BE2C (cell line): ENCODE data around the gene UTP3.
A peak's percentile ranks its signal among the peaks of the same experiment; 100 is the strongest.
"Not testable (repeated sequence)": the region's sequence is repeated elsewhere in the genome, so short reads cannot be mapped to it uniquely, and the experiment has no call there.

Experiments
- DNase-seq: peaks from one replicate; pipeline ENCODE4 v3.0.0-alpha.2; 2020
- H3K27me3 ChIP-seq: fragments of 250-450 bp; sonication (Bioruptor Pico); 2 replicates; pipeline ENCODE4 v1.5.1; 2020; ENCODE audit warnings: mild to moderate bottlenecking
- H3K36me3 ChIP-seq: fragments of 250-450 bp; sonication (Bioruptor Pico); 2 replicates; pipeline ENCODE4 v1.5.1; 2020; ENCODE audit warnings: mild to moderate bottlenecking
- H3K4me1 ChIP-seq: fragments of 250-450 bp; sonication (Bioruptor Pico); 2 replicates; pipeline ENCODE4 v1.5.1; 2020
- H3K4me3 ChIP-seq: 2 replicates; pipeline ENCODE4 v1.5.1; 2011; ENCODE audit warnings: low read depth, low read length
- H3K9me3 ChIP-seq: fragments of 250-450 bp; sonication (Bioruptor Pico); 2 replicates; pipeline ENCODE4 v1.5.1; 2020
- TF ChIP-seq, protein P1 (sequence below): IDR thresholded peaks from 2 replicates; pipeline ENCODE4 v1.5.1; 2012; ENCODE audit warnings: mild to moderate bottlenecking, low read depth, low read length

Gene UTP3

DNA sequence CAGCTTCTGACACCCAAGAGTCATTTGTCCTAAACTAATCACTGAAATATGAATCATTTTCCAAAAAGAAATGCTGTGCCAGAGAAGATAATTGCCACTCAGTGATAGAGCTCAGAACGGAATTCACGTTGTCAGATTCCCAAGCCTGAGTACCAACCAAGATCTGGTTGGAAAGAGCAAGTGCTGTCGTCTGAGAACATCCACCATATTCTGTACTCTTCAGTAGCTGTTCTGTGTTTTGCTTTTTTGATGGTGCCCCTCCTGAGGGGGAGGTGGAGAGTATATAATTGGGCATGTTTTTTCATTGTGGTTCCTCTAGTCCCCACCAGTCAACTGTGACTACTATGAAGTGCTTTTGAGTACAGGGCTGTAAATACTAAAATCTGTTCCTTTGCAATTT is 46.6 kb downstream of the UTP3 start:
- Histone ChIP-seq H3K27me3 (no peaks in the 10 kb centered on the region), H3K36me3 (peaks cover 11% of the 10 kb centered on the region; the same call in 1 of the 2 replicates), H3K9me3 (no peaks in the 10 kb centered on the region; the same call in 1 of the 2 replicates), H3K4me1 (peaks cover 3% of the 10 kb centered on the region; the same call in 1 of the 2 replicates), H3K4me3 (no peak overlapping the region)
- no peak for DNase-seq
- TF ChIP-seq, protein P1, sequence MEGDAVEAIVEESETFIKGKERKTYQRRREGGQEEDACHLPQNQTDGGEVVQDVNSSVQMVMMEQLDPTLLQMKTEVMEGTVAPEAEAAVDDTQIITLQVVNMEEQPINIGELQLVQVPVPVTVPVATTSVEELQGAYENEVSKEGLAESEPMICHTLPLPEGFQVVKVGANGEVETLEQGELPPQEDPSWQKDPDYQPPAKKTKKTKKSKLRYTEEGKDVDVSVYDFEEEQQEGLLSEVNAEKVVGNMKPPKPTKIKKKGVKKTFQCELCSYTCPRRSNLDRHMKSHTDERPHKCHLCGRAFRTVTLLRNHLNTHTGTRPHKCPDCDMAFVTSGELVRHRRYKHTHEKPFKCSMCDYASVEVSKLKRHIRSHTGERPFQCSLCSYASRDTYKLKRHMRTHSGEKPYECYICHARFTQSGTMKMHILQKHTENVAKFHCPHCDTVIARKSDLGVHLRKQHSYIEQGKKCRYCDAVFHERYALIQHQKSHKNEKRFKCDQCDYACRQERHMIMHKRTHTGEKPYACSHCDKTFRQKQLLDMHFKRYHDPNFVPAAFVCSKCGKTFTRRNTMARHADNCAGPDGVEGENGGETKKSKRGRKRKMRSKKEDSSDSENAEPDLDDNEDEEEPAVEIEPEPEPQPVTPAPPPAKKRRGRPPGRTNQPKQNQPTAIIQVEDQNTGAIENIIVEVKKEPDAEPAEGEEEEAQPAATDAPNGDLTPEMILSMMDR: no peak

DNA sequence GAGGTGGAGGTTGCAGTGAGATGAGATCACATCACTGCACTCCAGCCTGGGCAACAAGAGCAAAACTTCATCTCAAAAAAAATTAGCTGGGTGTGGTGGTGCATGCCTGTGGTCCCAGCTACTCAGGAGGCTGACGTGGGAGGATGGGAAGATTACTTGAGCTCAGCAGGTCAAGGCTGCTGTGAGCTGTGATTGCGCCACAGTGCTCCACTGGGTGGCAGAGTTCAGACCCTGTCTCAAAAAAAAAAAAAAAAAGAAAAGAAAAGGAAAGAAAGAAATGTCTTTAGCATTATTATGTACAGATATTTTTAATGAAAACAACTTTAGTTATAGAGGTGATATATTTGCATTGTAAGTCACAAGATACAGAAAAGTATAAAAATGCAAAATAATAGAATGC is 47.6 kb downstream of the UTP3 start:
- TF ChIP-seq, protein P1: peak; percentile 55
- H3K4me1 ChIP-seq, H3K4me3 ChIP-seq, H3K9me3 ChIP-seq, H3K27me3 ChIP-seq: not testable (repeated sequence)
- peak; percentile 40 for DNase-seq
- peaks cover 11% of the 10 kb centered on the region; the same call in 1 of the 2 replicates for H3K36me3 ChIP-seq

DNA sequence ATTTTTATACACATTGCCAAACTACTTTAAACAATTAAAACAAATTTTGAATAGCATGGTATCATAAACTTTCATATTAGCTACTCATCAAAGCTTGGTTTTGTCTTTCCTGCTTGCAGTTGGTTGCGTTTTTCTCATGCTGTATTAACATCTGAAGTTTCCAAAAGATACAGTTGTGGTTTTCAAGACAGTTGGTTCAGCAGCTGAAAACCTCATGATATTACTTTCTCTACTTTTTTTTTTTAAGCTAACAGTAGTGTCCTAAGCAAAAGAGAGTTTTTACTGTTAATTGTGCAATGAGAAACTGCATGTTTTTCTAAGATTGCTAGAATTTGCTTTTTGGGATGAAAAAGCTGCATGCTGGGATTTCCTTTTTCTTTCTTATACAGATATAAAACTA is 48.7 kb downstream of the UTP3 start:
- Histone ChIP-seq H3K4me3 (no peak overlapping the region), H3K27me3 (no peaks in the 10 kb centered on the region), H3K36me3 (peaks cover 4% of the 10 kb centered on the region; the same call in 1 of the 2 replicates), H3K9me3 (no peaks in the 10 kb centered on the region; the same call in 1 of the 2 replicates), H3K4me1 (peaks cover 3% of the 10 kb centered on the region; the same call in 1 of the 2 replicates)
- TF ChIP-seq, protein P1: no peak
- no peak for DNase-seq

DNA sequence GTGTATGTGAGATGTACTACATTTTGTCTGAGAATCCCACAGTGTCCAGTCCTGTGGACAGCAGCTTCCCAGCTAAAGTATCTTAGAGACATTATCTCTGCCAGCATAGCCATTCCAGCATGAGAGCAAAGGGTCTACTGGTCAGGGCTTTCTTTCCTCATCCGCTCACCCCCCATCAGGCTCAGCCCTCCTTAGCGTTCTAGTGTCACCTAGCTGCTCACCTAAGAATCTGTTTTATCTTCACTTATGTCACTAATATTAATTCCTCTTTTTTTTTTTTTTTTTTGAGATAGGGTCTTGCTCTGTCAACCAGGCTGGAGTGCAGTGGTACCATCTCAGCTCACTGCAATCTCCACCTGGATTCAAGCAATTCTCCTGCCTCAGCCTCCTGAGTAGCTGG is 49.1 kb downstream of the UTP3 start:
- Histone ChIP-seq H3K36me3 (no peaks in the 10 kb centered on the region), H3K9me3 (no peaks in the 10 kb centered on the region; the same call in 1 of the 2 replicates), H3K4me3 (no peak overlapping the region), H3K27me3 (no peaks in the 10 kb centered on the region), H3K4me1 (peaks cover 3% of the 10 kb centered on the region; the same call in 1 of the 2 replicates)
- DNase-seq: no peak
- TF ChIP-seq, protein P1: no peak

DNA sequence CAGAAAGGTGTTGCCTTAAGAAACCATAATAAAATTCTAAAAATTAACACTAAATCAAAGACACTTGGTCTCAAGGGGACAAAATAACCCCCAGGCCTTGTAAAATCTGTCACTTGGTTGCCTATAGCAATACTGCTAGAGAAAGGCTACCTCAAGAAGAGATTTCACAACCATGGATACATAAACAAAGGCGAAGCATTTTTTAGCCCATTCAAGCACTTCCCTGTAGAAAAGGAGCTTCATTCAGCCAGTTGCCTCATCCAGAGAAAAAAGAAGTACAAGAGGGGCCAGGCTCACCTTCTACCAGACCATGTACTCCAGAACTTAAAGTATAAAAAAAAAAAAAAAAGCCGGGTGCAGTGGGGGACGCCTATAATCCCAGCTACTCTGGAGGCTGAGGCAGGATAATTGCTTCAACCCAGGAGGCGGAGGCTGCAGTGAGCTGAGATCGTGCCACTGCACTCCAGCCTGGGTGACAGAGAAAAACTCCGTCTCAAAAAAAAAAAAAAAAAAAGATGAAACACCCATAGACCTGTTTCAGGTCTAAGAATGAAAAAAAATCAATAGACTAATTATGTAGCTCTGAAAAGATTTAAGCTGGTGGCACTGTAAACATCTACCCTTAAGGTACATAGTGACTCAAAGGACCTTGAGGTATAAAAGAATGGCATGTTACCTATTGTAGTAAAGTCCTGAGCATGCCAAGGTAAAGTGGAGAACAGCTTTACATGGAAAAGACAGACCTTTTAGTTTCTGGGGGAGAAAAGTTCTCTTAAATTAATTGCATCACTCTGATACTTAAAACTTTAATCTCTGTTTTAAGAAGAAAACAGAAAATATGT is 51.4 kb downstream of the UTP3 start:
- no peak for DNase-seq
- Histone ChIP-seq H3K4me3 (no peak overlapping the region), H3K9me3 (no peaks in the 10 kb centered on the region; the same call in 1 of the 2 replicates), H3K36me3 (no peaks in the 10 kb centered on the region), H3K27me3 (no peaks in the 10 kb centered on the region), H3K4me1 (no peaks in the 10 kb centered on the region)
- TF ChIP-seq, protein P1: no peak
